GM19099 (cell line): ENCODE data around the gene HYCC2.

Source experiments
- POLR2A ChIP-seq: IDR thresholded peaks from 3 replicates; pipeline ENCODE4 v1.6.1; 2011; ENCODE audit warnings: low read depth; ENCODE audit not compliant: insufficient read length; ENCODE audit errors: extremely low read depth

Gene HYCC2

DNA sequence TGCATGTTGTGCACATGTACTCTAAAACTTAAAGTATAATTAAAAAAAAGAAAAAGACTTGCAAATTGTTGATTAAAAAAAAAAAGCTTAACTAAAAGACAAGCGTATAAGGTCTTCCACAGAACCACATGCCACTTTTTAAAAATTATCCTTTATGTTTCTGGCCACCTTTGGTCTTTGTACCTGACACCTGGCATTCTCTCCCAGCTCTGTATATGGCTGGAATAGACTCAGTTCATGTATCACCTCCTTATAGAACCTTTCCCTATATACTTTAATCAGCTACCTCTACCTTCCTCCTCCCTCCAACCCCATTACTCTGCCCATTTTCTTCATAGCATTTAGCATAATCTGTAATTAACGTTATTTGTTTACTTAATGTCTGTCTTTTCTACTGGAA is 32.6 kb downstream of the HYCC2 start:
- TF ChIP-seq POLR2A, result no peak

DNA sequence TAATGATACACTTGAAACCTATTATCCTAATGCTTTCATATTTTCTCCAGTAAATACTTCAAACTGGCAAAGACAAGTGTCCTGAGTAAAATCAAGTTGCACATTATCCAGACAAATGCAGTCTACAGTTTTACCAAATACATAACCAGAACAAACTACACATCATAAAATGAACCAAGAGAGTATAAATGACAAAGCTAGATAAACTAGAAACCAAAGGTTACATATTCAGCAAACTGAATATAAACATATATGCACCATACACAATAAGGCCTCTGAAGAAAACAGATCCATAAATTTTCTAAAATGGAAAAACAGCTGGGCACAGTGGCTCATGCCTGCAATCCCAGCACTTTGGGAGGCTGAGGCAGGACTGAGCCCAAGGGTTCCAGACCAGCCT is 47.0 kb downstream of the HYCC2 start:
- no peak for TF ChIP-seq POLR2A

DNA sequence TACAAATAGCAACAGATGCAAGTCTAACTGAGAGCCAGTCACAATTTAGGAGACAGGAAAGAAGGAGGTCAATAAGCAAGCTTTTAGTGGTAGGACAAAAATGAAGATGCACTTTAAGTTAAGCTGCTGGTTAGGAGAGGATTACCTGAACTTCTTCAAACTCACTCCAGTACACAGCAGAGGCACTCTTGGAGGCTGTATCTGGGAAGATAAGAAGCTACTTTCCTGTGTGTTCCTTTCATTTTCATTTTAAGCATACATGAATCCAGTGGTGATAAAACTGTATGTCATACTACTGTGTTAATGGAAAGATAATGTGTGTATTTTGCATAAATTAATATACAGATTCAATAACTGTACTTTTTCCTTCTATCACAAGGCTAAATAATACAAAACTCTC is 49.6 kb downstream of the HYCC2 start:
- TF ChIP-seq POLR2A, result no peak
